Liver (tissue), 9 donors: Measurements from ENCODE around the gene IRAK1. TPM values are rescaled to one million over a fixed set of nuclear protein-coding genes. Genes with fewer than 3 reads are reported as not detected.

ENCODE experiments used
- DNase-seq: peaks from one replicate; pipeline ENCODE4 v3.0.0-alpha.2; 2017; ENCODE audit warnings: low spot score
- H3K27ac ChIP-seq, 2 donors: one replicate each; pipeline ENCODE4 v1.7.0; 2013; ENCODE audit warnings: inconsistent platforms in 2 of 2, low read length in 2 of 2, control low read depth in 1 of 2, low read depth in 1 of 2, mild to moderate bottlenecking in 1 of 2
- H3K27me3 ChIP-seq, 4 donors: one replicate each; pipeline versions ENCODE4 v1.6.1 to v1.7.0; 2013; ENCODE audit warnings: low read length in 3 of 4, inconsistent platforms in 1 of 4, mild to moderate bottlenecking in 1 of 4, moderate library complexity in 1 of 4; ENCODE audit not compliant: control insufficient read depth in 4 of 4, insufficient read depth in 4 of 4
- H3K36me3 ChIP-seq, 4 donors: one replicate each; pipeline versions ENCODE4 v1.6.1 to v1.7.0; 2013; ENCODE audit warnings: low read length in 3 of 4, mild to moderate bottlenecking in 3 of 4, low read depth in 1 of 4, moderate library complexity in 1 of 4; ENCODE audit not compliant: control insufficient read depth in 4 of 4, insufficient read depth in 3 of 4
- H3K4me1 ChIP-seq, 4 donors: one replicate each; pipeline versions ENCODE4 v1.6.1 to v1.7.0; 2013; ENCODE audit warnings: low read length in 3 of 4, mild to moderate bottlenecking in 3 of 4, moderate library complexity in 1 of 4; ENCODE audit not compliant: control insufficient read depth in 4 of 4, insufficient read depth in 4 of 4
- H3K4me3 ChIP-seq, 3 donors: one replicate each; pipeline versions ENCODE4 v1.6.1 to v1.7.0; 2013; ENCODE audit warnings: low read length in 3 of 3, control low read depth in 1 of 3, low read depth in 1 of 3, mild to moderate bottlenecking in 1 of 3
- H3K9ac ChIP-seq, 2 donors: one replicate each; pipeline ENCODE4 v1.7.0; 2013; ENCODE audit warnings: low read length in 2 of 2, mild to moderate bottlenecking in 2 of 2, moderate library complexity in 2 of 2, control low read depth in 1 of 2, low read depth in 1 of 2
- H3K9me3 ChIP-seq, 4 donors: one replicate each; pipeline versions ENCODE4 v1.6.1 to v1.7.0; 2013; ENCODE audit warnings: low read length in 3 of 4; ENCODE audit not compliant: control insufficient read depth in 4 of 4
- ATF3 ChIP-seq: IDR thresholded peaks from 2 replicates; pipeline ENCODE4 v1.6.1; 2016; ENCODE audit warnings: antibody characterized with exemption
- CTCF ChIP-seq: fragments of 150-350 bp; IDR thresholded peaks from 2 replicates; pipeline ENCODE4 v1.5.1; 2017; ENCODE audit warnings: improper control_type of control experiment, low read depth, low read length; ENCODE audit not compliant: missing input control
- EGR1 ChIP-seq, 2 donors: IDR thresholded peaks; 2 replicates each; pipeline ENCODE4 v1.6.1; 2016 to 2018; ENCODE audit warnings: antibody characterized with exemption in 2 of 2, low read depth in 2 of 2
- FOXA2 ChIP-seq: IDR thresholded peaks from 2 replicates; pipeline ENCODE4 v1.6.1; 2016; ENCODE audit warnings: antibody characterized with exemption
- GABPA ChIP-seq, 2 donors: IDR thresholded peaks in 1 of 2; conservative IDR thresholded peaks in 1 of 2; 2 replicates each; pipeline ENCODE4 v1.6.1; 2016; ENCODE audit warnings: antibody characterized with exemption in 2 of 2, mild to moderate bottlenecking in 1 of 2, moderate library complexity in 1 of 2
- JUND ChIP-seq, 2 donors: IDR thresholded peaks; 2 replicates each; pipeline ENCODE4 v1.6.1; 2016; ENCODE audit warnings: antibody characterized with exemption in 2 of 2
- RXRA ChIP-seq, 2 donors: IDR thresholded peaks; 2 replicates each; pipeline ENCODE4 v1.6.1; 2017 to 2018; ENCODE audit warnings: antibody characterized with exemption in 2 of 2, mild to moderate bottlenecking in 1 of 2
- SP1 ChIP-seq: IDR thresholded peaks from 2 replicates; pipeline ENCODE4 v1.6.1; 2018; ENCODE audit warnings: antibody characterized with exemption, mild to moderate bottlenecking
- TAF1 ChIP-seq: conservative IDR thresholded peaks from 2 replicates; pipeline ENCODE4 v1.6.1; 2016; ENCODE audit warnings: antibody characterized with exemption, mild to moderate bottlenecking
- YY1 ChIP-seq: IDR thresholded peaks from 2 replicates; pipeline ENCODE4 v1.6.1; 2016; ENCODE audit warnings: antibody characterized with exemption, mild to moderate bottlenecking
- WGBS: extraction: QIAGEN DNeasy Blood & Tissue Kit; methylation state at CpG from one replicate; pipeline ENCODE4 v1.1.7; 2013; 5-methylcytosine and 5-hydroxymethylcytosine counted together
- polyA plus RNA-seq, 2 donors: library from polyadenylated mRNA; stranded (reverse) in 1 of 2; unstranded in 1 of 2; fragments of 200-250 nt in 1 of 2; fragments of >200 nt in 1 of 2; fragmentation: Nextera tagmentation in 1 of 2; extraction: Ambion mirVana in 1 of 2; gene quantifications; one replicate each; pipeline versions ENCODE4 v1.2.1 to v1.2.3, GENCODE V29; 2013 to 2015
- total RNA-seq, 2 donors: library from RNA; depleted of rRNA; stranded (reverse); fragments of >200 nt; gene quantifications; one replicate each; pipeline ENCODE4 v1.2.3, GENCODE V29; 2014
- TF ChIP-seq, protein P1 (sequence below): IDR thresholded peaks from 2 replicates; pipeline ENCODE4 v1.6.1; 2016; ENCODE audit warnings: antibody characterized with exemption
- TF ChIP-seq, protein P2 (sequence below): IDR thresholded peaks from 2 replicates; pipeline ENCODE4 v1.6.1; 2016; ENCODE audit warnings: antibody characterized with exemption
- donor health status: healthy.
- donor health status: healthy.
- donor health status: healthy.
- donor health status: healthy.
- donor health status: healthy.

Gene IRAK1
- total and polyA plus RNA-seq, 4 donors, result 17.6 to 55.8 (median 27.4) TPM

DNA sequence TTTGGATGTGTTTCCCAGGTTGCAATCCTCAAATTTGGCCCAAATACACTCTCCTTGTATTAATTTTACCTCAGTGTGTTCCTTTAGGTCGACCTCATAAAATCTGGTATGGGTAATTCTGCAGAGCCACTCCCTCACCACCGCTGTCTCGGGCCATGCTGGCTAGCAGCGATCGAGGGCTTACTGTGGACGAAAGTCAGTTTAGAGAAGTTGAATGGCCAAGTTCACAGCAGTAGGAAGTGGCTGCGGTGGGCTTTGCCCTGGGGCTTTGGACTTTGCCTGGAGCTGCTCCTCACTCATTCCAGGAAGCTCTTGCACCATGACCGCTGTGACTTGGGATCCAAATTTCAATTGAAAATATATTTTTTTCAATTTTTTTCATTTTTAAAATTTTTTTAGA, 27.5 kb downstream of the IRAK1 start:
- no peak for DNase-seq
- H3K36me3 ChIP-seq, result no peaks in the 10 kb centered on the region
- H3K4me1 ChIP-seq, result no peaks in the 10 kb centered on the region
- H3K27ac ChIP-seq, result no peak overlapping the region
- TF ChIP-seq CTCF, result no peak
- no peak for TF ChIP-seq TAF1
- TF ChIP-seq, protein P1, sequence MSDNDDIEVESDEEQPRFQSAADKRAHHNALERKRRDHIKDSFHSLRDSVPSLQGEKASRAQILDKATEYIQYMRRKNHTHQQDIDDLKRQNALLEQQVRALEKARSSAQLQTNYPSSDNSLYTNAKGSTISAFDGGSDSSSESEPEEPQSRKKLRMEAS, result no peak
- no peak for TF ChIP-seq ATF3
- no peak for TF ChIP-seq FOXA2
- H3K27me3 ChIP-seq, result no peaks in the 10 kb centered on the region
- H3K4me3 ChIP-seq, result no peak overlapping the region
- 86% methylated on average over 8 of the region's 8 CpGs for WGBS
- no peaks in the 10 kb centered on the region for H3K9me3 ChIP-seq
- no peak overlapping the region for H3K9ac ChIP-seq

DNA sequence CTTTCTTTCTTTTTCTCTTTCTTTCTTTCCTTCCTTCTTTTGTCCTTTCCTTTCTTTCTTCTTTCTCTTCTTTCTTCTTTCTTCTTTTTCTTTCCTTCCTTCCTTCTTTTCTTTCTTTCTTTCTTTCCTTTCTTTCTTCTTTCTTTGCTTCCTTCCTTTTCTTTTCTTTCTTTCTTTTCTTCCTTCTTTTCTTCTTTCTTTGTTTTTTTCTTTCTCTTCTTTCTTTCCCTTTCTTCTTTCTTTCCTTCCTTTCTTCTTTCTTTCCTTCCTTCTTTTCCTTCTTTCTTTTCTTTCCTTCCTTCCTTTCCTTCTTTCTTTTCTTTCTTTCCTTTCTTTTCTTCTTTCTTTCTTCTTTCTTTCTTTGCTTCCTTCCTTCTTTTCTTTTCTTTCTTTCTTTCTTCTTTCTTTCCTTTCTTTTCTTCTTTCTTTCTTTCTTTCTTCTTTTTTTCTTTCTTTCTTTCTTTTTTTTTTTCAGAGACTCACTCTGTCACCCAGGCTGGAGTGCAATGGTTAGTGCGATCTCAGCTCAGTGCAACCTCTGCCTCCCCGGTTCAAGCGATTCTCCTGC, 28.6 kb downstream of the IRAK1 start:
- Histone ChIP-seq H3K4me3 (no peak overlapping the region), H3K9me3 (no peaks in the 10 kb centered on the region), H3K36me3 (no peaks in the 10 kb centered on the region), H3K27ac (no peak overlapping the region), H3K4me1 (peaks cover 0 to 2% (median 0%) of the 10 kb centered on the region in 4 donors), H3K9ac (no peak overlapping the region), H3K27me3 (no peaks in the 10 kb centered on the region)
- DNase-seq, result no peak
- WGBS, result over 99% methylated on average over 3 of the region's 3 CpGs
- TF ChIP-seq, protein P1, result no peak
- TF ChIP-seq GABPA (IDR thresholded peaks at IDR 0.05 in 1 of 2, conservative IDR thresholded peaks at IDR 0.05 in 1 of 2), result no peak
- TF ChIP-seq SP1, result no peak
- no peak for TF ChIP-seq JUND (IDR thresholded peaks at IDR 0.05)
- TF ChIP-seq, protein P2, sequence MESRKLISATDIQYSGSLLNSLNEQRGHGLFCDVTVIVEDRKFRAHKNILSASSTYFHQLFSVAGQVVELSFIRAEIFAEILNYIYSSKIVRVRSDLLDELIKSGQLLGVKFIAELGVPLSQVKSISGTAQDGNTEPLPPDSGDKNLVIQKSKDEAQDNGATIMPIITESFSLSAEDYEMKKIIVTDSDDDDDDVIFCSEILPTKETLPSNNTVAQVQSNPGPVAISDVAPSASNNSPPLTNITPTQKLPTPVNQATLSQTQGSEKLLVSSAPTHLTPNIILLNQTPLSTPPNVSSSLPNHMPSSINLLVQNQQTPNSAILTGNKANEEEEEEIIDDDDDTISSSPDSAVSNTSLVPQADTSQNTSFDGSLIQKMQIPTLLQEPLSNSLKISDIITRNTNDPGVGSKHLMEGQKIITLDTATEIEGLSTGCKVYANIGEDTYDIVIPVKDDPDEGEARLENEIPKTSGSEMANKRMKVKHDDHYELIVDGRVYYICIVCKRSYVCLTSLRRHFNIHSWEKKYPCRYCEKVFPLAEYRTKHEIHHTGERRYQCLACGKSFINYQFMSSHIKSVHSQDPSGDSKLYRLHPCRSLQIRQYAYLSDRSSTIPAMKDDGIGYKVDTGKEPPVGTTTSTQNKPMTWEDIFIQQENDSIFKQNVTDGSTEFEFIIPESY, result no peak
- TF ChIP-seq YY1, result no peak
- TF ChIP-seq CTCF, result no peak
- TF ChIP-seq RXRA (IDR thresholded peaks at IDR 0.05), result no peak
- no peak for TF ChIP-seq EGR1 (IDR thresholded peaks at IDR 0.05; ENCODE audit: low read depth in 2 of 2)
